Measurements from ENCODE around the gene SOHLH1. TPM values are rescaled to one million over a fixed set of nuclear protein-coding genes. Genes with fewer than 3 reads are reported as not detected.

The SOHLH1 gene
- total and polyA plus RNA-seq, 2 of the 13 experiments (the other 11 are each of a cell fraction or from before 2014, with no cell fraction given): 0.15 TPM

GRCh38 chr9:135661816-135662560 is 37.3 kb downstream of the SOHLH1 start:
- 0 out of 2 replicates have a peak, but pooled peaks cover 2% of the 10 kb centered on the region for H4K20me1 ChIP-seq (ENCODE audit: insufficient read depth, low read length)
- POLR2A ChIA-PET: no interaction called here
- DNase-seq (ENCODE audit: low spot score): no peak
- FAIRE-seq: no peak
- no peak for TF ChIP-seq DBP (CRISPR knock-in tag; IDR thresholded peaks at IDR 0.05; ENCODE audit: not compliant biosample characterization)
- TF ChIP-seq GPBP1L1 (CRISPR knock-in tag; IDR thresholded peaks at IDR 0.05): no peak
- no peak for TF ChIP-seq MED1 (CRISPR knock-in tag; IDR thresholded peaks at IDR 0.05)
- no peak for TF ChIP-seq ZNF484 (CRISPR knock-in tag; IDR thresholded peaks at IDR 0.05; ENCODE audit: borderline replicate concordance, low read depth)
- TF ChIP-seq ZNF816 (CRISPR knock-in tag; IDR thresholded peaks at IDR 0.05; ENCODE audit: borderline replicate concordance): no peak
- H3K4me3 ChIP-seq (replicated peaks in 1 of 3; ENCODE audit: insufficient read depth in 1 of 3, low read depth in 2 of 3, low read length in 3 of 3): no peak overlapping the region
- CTCF ChIA-PET (ENCODE audit: low intra/inter-chr PET ratio, low total read pairs): no interaction called here
- H3K9me3 ChIP-seq (ENCODE audit: low read length): no peaks in the 10 kb centered on the region
- no peak for ATAC-seq
- H3K4me2 ChIP-seq (ENCODE audit: low read depth, low read length): no peak overlapping the region
- H3K27me3 ChIP-seq (ENCODE audit: control insufficient read depth in 1 of 2, insufficient read depth in 2 of 2, low read length in 2 of 2): peaks cover 12 to 66% of the 10 kb centered on the region in 2 experiments
- no peaks in the 10 kb centered on the region for H3K36me3 ChIP-seq (replicated peaks in 1 of 2; ENCODE audit: control insufficient read depth in 1 of 2, insufficient read depth in 2 of 2, low read length in 2 of 2)
- no peak overlapping the region for H3K27ac ChIP-seq (ENCODE audit: extremely low read length, insufficient read depth, low read length)
- no TSS peak for BruUV-seq (replicated peaks)
- 0 out of 2 replicates have a peak, but pooled peaks cover 5% of the 10 kb centered on the region for H3K4me1 ChIP-seq (ENCODE audit: insufficient read depth, low read length)
- H3K79me2 ChIP-seq (ENCODE audit: insufficient read depth, low read length): no peaks in the 10 kb centered on the region
- H3K9ac ChIP-seq (ENCODE audit: insufficient read depth, low read depth, low read length): no peak overlapping the region
- WGBS (ENCODE audit: low lambda C conversion rate): 40% methylated on average over 19 of the region's 19 CpGs
- in situ Hi-C loops (cut with HindIII; ENCODE audit: extremely low pct_ligation_motif_present, low pct_unique_long_range_greater_than_20kb) (no loop called here), intact Hi-C loops (cut with micrococcal nuclease; ENCODE audit: unreplicated experiment) (no loop called here)
- no peak overlapping the region for H2AFZ ChIP-seq (ENCODE audit: low read length)

Measured in HepG2 (cell line).